HG02884 (cell line): ENCODE results near the gene DENND1A.
"Not testable (repeated sequence)": the region's sequence is repeated elsewhere in the genome, so short reads cannot be mapped to it uniquely, and the experiment has no call there.

Source experiments
- ATAC-seq: cut with Tn5 transposase; IDR thresholded peaks from one replicate; pipeline ENCODE4 v1.9.1; 2021; ENCODE audit warnings: mild to moderate bottlenecking, moderate library complexity; ENCODE audit not compliant: unreplicated experiment

The DENND1A gene

DNA sequence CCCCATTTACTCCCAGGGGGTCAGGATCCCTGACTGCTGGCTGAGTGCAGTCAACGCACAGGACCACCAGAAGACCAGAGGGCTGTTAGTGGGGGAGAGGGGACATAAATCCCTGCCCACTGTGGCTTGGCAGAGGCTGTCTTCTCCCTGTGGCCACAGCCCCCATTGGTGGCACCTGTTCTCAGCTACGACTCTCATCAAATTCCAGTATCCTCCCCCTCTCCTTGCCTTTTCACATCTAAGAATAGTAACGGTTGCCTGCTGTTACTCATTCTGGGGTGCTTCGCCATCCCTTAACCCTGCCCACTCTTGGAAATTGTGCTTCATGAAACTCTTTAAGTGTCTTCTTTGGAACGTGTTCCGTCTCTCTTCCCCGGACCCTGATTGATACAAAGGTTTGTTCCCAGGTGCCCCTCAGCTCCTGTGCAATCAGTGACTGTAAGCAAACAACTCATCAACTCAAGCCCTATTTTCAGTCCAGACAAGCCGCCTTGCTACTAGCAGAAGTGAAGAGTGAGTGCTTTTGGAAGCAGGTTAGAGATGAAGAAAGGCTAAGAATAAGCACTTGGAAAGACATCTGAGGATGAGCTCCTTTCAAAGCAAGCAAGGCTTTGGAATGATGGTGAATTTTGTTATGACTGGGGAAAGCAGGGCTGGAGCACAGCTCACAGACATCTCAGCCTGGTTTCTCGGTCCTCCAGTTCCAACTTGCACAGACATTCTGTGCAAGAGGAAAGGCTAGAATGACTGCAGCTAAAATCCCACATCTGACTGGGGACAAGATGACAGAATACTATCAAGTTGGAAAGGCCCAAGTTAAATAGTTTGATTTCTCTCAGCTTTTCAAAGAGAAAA is 22.9 kb upstream of the DENND1A start:
- ATAC-seq: no peak

DNA sequence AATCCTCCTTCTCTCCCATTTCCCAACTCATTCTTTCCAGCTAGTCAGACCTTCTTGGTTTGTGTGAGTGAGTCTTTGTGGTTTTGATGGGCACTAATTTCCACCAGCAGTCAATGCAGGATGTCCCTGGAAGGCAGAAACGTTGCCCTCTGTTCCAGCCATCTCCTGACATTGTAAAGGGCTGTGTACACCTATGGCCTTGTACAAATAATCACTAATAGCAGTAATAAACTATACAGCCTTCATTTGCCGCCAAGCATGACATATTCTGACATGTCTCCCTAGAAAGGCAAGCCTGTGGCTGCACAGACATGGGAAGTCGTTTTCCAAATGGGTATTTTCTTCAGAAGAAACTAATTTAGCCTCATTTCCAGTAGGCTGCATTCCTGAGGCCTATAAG is 18.4 kb upstream of the DENND1A start:
- ATAC-seq: no peak

DNA sequence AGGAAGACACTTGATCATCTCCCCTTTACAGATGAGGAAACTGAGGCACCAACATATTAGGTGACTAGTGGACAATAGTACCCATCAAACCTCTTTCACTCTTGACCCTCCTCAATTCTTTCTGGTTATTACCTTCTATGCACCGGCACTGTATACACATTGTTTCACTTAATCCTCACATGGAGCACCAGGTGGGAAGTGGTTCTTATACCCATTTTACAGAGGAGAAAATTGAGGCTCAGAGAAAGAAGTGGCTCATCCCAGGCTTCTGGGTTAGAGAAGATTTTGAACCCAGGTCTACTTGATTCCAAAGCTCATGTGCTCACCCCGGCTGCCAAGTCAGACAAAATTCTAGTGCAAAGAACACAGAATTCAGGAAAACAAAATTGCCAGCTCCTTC is 17.4 kb upstream of the DENND1A start:
- ATAC-seq: no peak

DNA sequence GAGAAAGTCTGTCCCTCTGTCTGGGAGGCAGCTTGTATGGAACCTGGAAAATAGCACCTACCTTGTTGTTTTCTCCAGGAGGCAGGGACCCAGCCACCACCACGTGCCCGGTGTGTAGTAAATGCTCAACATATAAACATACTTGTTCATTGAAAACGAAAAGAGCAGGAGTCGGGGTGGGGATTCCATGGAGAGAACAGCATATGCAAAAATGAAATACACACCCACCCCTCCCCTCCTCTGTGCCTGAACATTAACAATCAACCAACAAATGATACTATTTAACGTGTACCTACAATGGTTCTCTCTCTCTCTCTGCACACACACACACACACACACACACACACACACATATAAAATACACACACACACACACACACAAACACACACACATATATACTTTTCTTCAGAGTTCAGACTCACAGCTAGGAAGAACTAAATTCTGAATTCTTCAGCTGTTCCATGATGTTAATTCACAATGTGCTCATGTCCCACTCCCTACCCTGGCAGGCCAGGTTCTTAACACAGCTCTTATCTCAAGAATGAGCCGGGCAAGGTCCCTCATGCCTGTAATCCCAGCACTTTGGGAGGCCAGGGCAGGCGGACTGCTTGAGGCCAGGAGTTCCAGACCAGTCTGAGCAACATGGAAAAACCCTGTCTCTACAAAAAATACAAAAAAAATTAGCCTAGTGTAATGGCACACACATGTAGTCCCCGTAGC is 16.3 kb upstream of the DENND1A start:
- no peak for ATAC-seq

DNA sequence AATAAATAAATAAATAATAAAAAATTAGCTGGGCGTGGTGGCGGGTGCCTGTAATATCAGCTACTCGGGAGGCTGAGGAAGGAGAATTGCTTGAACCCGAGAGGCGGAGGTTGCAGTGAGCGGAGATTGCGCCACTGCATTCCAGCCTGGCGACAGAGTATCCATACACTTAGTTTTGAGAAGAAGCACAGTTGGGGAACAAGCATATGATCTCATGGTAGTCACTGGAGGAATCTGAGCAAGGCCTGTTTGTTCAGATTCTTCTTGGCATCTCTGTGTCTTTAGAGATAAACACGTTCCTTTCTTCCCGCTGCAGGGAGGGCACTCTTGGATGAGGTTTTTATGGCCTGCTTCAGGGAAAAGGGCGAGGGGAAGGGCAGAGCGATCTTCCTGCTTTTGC is 15.6 kb upstream of the DENND1A start:
- no peak for ATAC-seq

DNA sequence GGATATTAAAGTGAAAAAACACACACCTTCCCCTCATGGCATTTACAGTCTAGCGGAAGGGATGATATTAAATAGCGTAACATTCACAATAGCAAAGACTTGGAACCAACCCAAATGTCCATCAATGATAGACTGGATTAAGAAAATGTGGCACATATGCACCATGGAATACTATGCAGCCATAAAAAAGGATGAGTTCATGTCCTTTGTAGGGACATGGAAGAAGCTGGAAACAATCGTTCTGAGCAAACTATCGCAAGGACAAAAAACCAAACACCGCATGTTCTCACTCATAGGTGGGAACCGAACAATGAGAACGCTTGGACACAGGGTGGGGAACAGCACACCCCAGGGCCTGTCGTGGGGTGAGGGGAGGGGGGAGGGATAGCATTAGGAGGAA is 14.5 kb upstream of the DENND1A start:
- not testable (repeated sequence) for ATAC-seq

DNA sequence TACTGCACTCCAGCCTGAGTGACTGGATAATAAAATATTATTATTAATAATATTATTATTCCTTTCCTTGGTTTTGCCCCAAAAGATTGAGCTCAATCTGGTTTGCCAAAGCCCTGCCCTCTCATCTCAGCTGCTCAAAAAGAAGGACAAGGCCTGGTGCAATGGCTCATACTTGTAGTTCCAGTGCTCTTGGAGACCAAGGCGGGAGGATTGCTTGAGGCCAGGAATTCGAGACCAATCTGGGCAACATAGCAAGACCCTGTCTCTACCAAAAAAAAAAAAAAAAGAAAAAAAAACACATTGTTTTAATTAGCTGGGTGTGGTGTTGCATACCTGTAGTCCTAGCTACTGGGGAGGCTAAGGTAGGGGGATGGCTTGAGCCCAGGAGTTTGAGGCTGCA is 13.7 kb upstream of the DENND1A start:
- ATAC-seq: no peak

DNA sequence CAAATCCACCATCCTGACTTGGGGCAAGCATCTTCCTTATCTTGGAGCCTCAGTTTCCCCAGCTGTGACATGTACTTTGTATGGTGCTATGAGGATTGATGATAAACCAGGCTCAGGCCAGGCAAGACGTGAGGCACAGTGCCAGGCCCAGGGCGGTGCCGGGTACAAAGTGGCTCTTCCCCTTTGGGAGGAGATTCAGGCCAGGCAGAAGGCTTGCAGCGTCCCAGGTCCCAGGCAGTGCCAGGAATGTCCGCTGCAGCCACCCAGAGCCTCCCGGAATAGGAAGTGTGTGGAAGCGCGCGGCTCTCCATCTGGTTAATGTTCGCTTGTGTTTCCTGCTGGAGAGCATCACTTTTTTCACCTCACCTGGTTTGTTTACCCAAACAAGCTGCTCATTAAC is 12.6 kb upstream of the DENND1A start:
- ATAC-seq: no peak

DNA sequence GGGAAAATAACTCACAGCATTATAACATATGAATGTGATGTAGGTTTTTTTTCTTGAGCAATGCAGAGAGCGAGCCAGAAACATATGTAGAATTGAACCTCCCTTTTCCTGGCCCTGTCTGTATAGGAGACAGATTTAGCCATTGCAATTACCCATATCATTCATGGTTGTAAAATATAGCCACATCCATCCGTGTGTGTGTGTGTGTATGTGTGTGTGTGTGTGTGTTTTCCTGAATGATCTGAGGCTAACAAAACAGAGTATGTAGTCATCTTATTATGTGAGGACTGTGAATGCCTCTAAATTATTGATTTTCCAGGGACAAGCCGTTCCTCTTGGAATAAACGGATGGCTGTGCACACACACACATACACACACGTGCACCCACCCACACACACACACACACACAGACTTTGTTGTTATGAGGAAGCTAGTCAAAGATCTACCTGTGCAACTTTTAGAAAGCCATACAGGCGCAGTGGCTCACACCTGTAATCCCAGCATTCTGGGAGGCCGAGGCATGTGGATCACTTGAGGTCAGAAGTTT is 11.7 kb upstream of the DENND1A start:
- no peak for ATAC-seq

DNA sequence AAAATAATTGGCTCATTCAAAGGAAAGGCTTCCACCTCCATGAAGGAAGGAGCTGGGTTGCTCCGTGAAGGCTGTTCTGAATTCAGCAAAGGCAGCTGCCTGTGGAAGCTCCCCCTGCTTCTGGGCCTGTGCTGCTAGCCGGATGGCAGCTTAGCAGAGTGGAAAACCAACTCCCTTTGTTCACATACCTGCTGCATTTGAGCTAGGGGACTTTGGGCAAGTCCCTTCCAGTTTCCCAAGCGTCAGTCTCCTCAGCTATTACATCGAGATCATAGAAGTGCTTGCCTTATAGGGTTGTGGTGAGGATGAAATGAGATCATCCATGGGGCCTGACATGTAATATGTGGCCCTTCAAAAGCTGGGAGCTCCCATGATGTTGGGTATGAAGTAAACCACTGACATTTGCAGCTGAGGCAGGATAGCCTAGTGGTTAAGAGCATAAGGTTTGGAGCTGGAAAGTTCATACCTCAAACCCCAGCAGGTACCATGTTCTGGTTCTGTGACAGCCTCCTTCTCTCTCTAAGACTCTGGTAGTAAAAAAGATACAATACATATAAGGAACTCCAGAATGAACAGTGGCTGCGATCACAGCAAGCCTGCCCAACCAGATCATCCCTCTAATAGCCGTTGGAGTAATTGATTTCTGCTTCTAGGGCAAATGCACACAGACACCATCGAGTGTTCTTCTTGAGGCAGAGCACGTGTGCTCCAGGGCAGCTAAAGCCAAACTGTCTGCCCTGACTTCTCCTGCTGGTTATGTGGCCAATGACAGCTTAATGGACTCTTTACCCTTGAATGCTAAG is 11.0 kb upstream of the DENND1A start:
- ATAC-seq: no peak

DNA sequence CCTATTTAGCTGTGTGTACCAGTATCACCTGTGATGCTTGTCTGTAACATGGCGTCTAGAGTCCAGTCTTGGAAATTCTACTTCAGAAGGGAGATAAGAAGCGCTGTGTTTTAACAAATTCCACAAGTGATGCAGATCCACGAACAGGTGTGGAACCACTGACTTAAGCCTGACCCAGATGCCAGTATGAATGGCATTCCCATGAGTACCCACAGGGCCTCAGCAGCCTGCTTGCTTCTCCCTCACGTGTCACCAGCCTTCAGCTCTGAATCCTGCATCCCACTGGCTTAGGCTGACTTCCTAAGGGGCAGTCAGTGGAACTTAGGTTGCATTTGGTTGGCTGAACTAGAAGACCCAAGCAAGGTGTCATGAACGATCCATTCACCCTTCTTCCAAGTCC is 8.5 kb upstream of the DENND1A start:
- ATAC-seq: no peak

DNA sequence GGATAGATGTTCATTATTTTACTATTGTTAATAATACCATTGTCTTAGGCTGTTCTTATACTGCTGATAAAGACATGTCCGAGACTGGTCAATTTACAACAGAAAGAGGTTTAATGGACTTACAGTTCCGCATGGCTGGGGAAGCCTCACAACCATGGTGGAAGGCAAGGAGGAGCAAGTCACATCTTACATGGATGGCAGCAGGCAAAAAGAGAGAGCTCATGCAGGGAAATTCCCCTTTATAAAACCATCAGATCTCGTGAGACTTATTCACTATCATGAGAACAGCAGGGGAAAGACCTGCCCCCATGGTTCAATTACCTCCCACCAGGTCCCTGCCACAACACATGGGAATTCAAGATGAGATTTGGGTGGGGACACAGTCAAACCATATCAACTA is 6.6 kb upstream of the DENND1A start:
- not testable (repeated sequence) for ATAC-seq

DNA sequence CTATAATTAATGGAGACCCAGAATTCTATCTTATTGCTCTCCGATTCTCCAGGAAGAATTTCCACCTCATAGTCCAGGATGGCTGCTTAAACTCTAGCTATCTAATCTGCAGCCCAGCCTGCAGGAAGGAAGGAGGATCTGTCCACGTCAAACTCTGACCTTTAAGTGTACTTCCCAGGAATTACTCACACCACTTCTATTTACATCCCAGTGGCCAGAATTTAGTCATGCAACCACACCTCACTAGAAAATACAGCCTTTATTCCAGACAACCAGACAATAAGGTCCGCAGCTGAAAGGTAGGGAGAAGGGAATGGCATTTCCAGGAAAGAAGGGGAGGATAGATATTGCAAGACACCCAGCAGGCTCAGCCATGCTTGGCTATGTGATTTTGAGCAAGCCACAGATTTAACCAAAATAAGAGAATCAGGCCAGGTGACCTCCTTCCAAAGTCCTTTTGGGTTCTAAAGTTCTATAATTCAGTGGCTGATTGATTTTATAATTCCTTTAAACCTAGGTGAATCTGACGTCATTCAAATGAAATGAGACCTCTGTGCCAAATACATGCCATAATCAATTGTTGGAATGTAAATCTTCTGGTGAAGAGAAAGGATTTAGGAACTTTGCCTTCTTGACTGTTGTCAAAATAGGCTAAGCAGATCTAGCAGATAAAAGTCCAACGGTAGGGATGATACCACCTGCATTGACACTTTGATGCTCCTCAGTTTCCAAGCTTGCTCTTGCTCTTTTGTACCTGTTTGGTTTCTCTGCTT is 3.7 kb upstream of the DENND1A start:
- ATAC-seq: no peak

DNA sequence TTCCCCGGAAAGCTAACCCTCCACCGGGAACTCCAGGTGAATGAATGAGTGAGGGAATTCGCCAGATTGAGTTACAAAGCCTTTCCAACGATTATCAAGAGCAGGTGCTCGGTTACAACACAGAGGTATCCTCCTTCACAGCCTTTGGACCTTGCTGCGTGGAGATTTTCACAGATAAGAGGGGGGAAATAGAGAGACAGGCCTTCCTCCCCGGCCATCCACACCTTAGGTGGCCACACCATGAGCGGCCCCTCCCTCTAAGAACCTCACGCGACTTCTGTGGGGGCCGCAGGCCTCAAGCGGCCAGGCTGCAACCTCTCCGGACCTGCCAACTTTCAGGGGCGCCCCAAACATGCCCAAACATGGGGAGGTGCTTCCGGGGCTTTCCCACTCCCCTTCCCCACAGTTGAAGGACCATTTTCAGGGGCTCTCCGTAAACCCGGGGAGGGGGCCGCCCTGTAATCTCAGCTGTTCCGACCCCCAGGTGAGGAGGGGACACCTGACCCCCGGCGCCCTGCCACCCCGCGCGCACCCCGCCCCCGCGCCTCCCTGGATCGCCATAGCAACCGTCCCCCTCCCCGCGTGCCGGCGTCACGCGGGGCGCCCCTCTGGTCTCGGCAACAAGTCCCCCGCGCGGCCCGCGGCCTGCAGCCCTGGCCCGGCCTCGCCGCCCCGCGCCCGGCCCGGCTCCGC is 603 bp downstream of the DENND1A start:
- ATAC-seq: no peak

DNA sequence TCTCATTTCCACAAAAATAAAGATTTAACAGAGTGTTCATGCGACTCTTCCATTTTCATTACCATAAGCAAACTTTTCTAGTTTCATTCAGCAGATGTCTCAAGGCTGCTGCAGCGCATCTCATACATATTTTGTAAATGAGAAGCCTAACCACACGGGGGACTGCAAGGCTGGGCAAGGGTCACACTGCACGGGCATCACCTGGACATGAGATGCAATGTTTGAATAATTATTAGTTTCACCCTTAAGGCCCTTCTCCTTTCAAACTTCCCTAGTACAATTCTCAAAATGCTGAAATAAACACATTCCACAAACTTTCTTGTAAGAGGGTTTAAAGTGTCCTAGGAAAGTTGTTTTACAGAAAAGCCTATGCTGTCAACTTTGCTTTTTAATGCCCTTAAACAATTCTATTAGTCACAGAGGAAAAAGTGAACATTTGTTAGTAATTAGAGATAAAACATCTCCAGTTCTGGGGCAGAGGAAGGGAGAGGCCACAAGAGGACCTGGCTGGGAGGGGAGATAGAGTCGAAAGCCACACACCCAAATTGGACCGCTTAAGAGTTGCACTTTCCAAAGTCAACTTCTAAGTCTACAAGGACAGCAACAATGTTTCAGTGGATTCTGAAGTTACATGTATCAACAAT is 1.3 kb downstream of the DENND1A start:
- ATAC-seq: no peak

DNA sequence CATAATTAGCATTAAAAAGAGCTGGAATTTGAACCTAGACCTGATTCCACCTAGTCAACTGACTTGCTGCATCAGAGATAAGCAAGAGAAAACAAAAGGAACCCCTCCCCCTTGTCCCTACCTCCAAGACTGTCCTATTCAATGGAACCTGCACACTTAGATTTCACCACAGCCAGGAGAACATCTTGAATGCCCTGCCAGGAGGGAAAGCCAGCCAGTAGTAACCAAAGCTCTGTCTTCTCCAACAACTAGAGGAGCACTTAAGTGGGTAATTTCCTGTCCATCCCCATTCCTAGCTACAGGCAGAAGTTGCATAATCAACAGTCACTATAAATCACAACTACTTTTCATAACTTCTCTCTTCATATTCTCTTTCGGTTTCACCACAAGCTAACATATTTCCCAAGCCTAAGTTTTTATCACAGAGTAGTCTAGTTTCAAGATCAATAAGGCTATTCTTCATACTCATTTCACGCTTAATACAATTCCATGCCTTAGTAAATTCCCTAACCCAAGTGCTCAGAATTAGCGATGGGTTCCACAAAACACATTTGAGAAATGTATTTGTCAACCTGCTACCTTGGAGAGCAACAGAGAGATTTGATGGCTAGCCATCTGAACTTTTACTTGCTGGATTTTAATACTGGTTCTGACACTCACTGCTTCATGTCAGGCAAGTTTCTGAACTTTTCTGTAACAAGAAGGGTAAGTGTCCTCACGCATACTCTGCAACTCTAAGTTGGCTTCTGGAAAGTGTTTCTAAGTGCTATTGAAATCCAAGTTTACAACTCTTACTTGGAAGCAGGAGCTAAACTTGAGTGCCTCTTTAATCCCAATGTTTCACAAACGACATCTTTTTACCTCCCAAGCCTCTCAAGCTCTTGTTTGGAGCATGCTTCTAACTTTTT is 2.0 kb downstream of the DENND1A start:
- no peak for ATAC-seq

DNA sequence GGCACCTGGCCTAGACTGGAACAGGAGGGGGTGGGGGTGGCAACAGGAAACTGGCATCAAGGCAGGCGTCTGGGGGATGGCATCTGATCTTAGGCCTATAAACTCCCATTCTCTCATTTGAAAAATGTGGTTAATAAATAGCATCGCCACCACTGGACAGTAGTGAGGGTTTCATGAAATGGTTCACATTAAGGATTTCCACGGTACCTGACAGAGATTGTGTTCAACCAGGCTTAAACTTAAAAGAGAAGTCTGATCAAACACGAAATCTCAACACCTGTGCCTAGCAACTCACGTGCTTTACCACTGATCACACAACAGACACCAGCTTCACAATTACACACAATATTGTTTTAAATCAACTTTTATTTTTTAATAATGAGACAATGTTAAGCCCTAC is 3.0 kb downstream of the DENND1A start:
- ATAC-seq: no peak

DNA sequence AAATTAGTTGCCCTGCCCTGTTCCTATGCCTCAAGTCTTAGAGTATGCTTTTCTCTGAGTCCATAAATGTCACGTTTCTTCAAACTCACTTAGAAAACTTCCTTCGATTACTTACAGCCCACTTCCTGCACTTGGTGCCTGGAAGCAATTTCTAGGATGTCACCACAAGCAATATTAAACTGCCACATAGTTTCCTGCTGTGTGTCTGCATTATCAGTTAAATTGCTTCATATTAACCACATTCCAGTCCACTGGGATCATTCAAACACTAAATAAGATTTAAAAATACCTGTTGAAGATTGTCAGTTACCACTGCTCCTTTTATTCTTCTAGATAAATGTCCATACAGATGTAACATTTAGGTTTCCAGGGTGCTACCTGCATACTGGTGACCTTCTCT is 4.1 kb downstream of the DENND1A start:
- no peak for ATAC-seq
